ENCODE measurements around the gene C10orf90.
"Not testable (repeated sequence)": the region's sequence is repeated elsewhere in the genome, so short reads cannot be mapped to it uniquely, and the experiment has no call there.

Gene C10orf90

GRCh38 chr10:126380352-126381076 lies 290.0 kb downstream of the C10orf90 start:
- DNase-seq (ENCODE audit: low spot score) (no peak), ATAC-seq (ENCODE audit: low read depth) (no peak)
- Histone ChIP-seq H3K4me3 (ENCODE audit: severe bottlenecking) (no peak overlapping the region), H3K9me3 (ENCODE audit: severe bottlenecking) (no peaks in the 10 kb centered on the region), H3K4me1 (ENCODE audit: insufficient read depth, poor library complexity, severe bottlenecking) (peaks cover 12% of the 10 kb centered on the region), H3K27ac (ENCODE audit: poor library complexity, severe bottlenecking) (no peak overlapping the region), H3K27me3 (ENCODE audit: insufficient read depth, poor library complexity, severe bottlenecking) (no peaks in the 10 kb centered on the region), H3K36me3 (ENCODE audit: low read depth) (no peaks in the 10 kb centered on the region)
- no peak for TF ChIP-seq CTCF (IDR thresholded peaks at IDR 0.05; ENCODE audit: poor library complexity, severe bottlenecking)

GRCh38 chr10:126379166-126379565 lies 291.3 kb downstream of the C10orf90 start:
- not testable (repeated sequence) for H3K9me3 ChIP-seq (ENCODE audit: severe bottlenecking); DNase-seq (ENCODE audit: low spot score); H3K36me3 ChIP-seq (ENCODE audit: low read depth); H3K4me1 ChIP-seq (ENCODE audit: insufficient read depth, poor library complexity, severe bottlenecking); ATAC-seq (ENCODE audit: low read depth); H3K4me3 ChIP-seq (ENCODE audit: severe bottlenecking); H3K27ac ChIP-seq (ENCODE audit: poor library complexity, severe bottlenecking); H3K27me3 ChIP-seq (ENCODE audit: insufficient read depth, poor library complexity, severe bottlenecking)

GRCh38 chr10:126376956-126377355 lies 293.5 kb downstream of the C10orf90 start:
- H3K4me3 ChIP-seq (ENCODE audit: severe bottlenecking), result no peak overlapping the region
- H3K9me3 ChIP-seq (ENCODE audit: severe bottlenecking), result no peaks in the 10 kb centered on the region
- H3K36me3 ChIP-seq (ENCODE audit: low read depth), result no peaks in the 10 kb centered on the region
- H3K27me3 ChIP-seq (ENCODE audit: insufficient read depth, poor library complexity, severe bottlenecking), result no peaks in the 10 kb centered on the region
- peaks cover 9% of the 10 kb centered on the region for H3K4me1 ChIP-seq (ENCODE audit: insufficient read depth, poor library complexity, severe bottlenecking)
- TF ChIP-seq CTCF (IDR thresholded peaks at IDR 0.05; ENCODE audit: poor library complexity, severe bottlenecking), result no peak
- ATAC-seq (ENCODE audit: low read depth), result peak; percentile 74
- DNase-seq (ENCODE audit: low spot score), result no peak
- H3K27ac ChIP-seq (ENCODE audit: poor library complexity, severe bottlenecking), result peak overlapping the region; percentile 76

- peak; percentile 78 for ATAC-seq (ENCODE audit: low read depth)
Observed at GRCh38 chr10:126375926-126376554, 294.5 kb downstream of the C10orf90 start.

GRCh38 chr10:126375299-126375698 lies 295.2 kb downstream of the C10orf90 start:
- Histone ChIP-seq H3K27me3 (ENCODE audit: insufficient read depth, poor library complexity, severe bottlenecking) (no peaks in the 10 kb centered on the region), H3K36me3 (ENCODE audit: low read depth) (no peaks in the 10 kb centered on the region), H3K9me3 (ENCODE audit: severe bottlenecking) (no peaks in the 10 kb centered on the region), H3K4me1 (ENCODE audit: insufficient read depth, poor library complexity, severe bottlenecking) (peaks cover 9% of the 10 kb centered on the region), H3K27ac (ENCODE audit: poor library complexity, severe bottlenecking) (peak overlapping the region; percentile 76), H3K4me3 (ENCODE audit: severe bottlenecking) (no peak overlapping the region)
- TF ChIP-seq CTCF (IDR thresholded peaks at IDR 0.05; ENCODE audit: poor library complexity, severe bottlenecking), result no peak
- ATAC-seq (ENCODE audit: low read depth) (no peak), DNase-seq (ENCODE audit: low spot score) (no peak)

More at GRCh38 chr10:126375926-126376554, 294.5 kb downstream of the C10orf90 start:
- no peak for DNase-seq (ENCODE audit: low spot score)
- TF ChIP-seq CTCF (IDR thresholded peaks at IDR 0.05; ENCODE audit: poor library complexity, severe bottlenecking), result no peak
- H3K27ac ChIP-seq (ENCODE audit: poor library complexity, severe bottlenecking), result peak overlapping the region; percentile 76
- no peaks in the 10 kb centered on the region for H3K27me3 ChIP-seq (ENCODE audit: insufficient read depth, poor library complexity, severe bottlenecking)
- H3K4me3 ChIP-seq (ENCODE audit: severe bottlenecking), result no peak overlapping the region
- H3K36me3 ChIP-seq (ENCODE audit: low read depth), result no peaks in the 10 kb centered on the region
- peaks cover 9% of the 10 kb centered on the region for H3K4me1 ChIP-seq (ENCODE audit: insufficient read depth, poor library complexity, severe bottlenecking)
- H3K9me3 ChIP-seq (ENCODE audit: severe bottlenecking), result no peaks in the 10 kb centered on the region

All from RWPE2 (cell line).